CD14-positive monocyte (primary cell): Measurements from ENCODE around the gene TOX4. TPM values are rescaled to one million over a fixed set of nuclear protein-coding genes. Genes with fewer than 3 reads are reported as not detected.

Experiments used
- DNase-seq, 3 donors: peaks; one replicate each; pipeline ENCODE4 v3.0.0-alpha.2; 2011 to 2022
- H2AFZ ChIP-seq: 2 replicates; pipeline ENCODE4 v1.6.0; 2012; ENCODE audit warnings: mild to moderate bottlenecking, low read depth, low read length, inconsistent platforms; ENCODE audit not compliant: insufficient read depth, poor library complexity, severe bottlenecking
- H3K27ac ChIP-seq, 2 donors: 1 replicate in 1 of 2; 2 replicates in 1 of 2; pipeline ENCODE4 v1.5.1; 2012 to 2013; ENCODE audit warnings: low read length in 2 of 2, control low read depth in 1 of 2, inconsistent platforms in 1 of 2, low read depth in 1 of 2, mild to moderate bottlenecking in 1 of 2
- H3K27me3 ChIP-seq, 2 donors: one replicate each; pipeline versions ENCODE4 v1.6.0 to v1.6.1; 2011 to 2013; ENCODE audit warnings: low read length in 2 of 2; ENCODE audit not compliant: control insufficient read depth in 2 of 2, insufficient read depth in 2 of 2
- H3K36me3 ChIP-seq, 2 donors: replicated peaks in 1 of 2; 1 replicate in 1 of 2; 2 replicates in 1 of 2; pipeline versions ENCODE4 v1.5.1 to v1.6.1; 2012 to 2013; ENCODE audit warnings: low read length in 2 of 2, control low read depth in 1 of 2, inconsistent platforms in 1 of 2, mild to moderate bottlenecking in 1 of 2; ENCODE audit not compliant: insufficient read depth in 2 of 2, control insufficient read depth in 1 of 2
- H3K4me1 ChIP-seq, 2 donors: 1 replicate in 1 of 2; 2 replicates in 1 of 2; pipeline versions ENCODE4 v1.5.1 to v1.6.1; 2012 to 2013; ENCODE audit warnings: low read length in 2 of 2, control low read depth in 1 of 2, inconsistent platforms in 1 of 2, mild to moderate bottlenecking in 1 of 2, moderate library complexity in 1 of 2; ENCODE audit not compliant: insufficient read depth in 2 of 2, control insufficient read depth in 1 of 2
- H3K4me2 ChIP-seq: replicated peaks from 2 replicates; pipeline ENCODE3; 2012; ENCODE audit warnings: low read length, moderate library complexity, mild to moderate bottlenecking; ENCODE audit not compliant: poor library complexity, severe bottlenecking; ENCODE audit errors: extremely low read depth
- H3K4me3 ChIP-seq, 3 experiments: fragments of 200-600 bp in 1 of 3; sonication (generic) in 1 of 3; replicated peaks in 1 of 3; 1 replicate in 2 of 3; 2 replicates in 1 of 3; pipeline ENCODE4 v1.5.1; 2011 to 2013; ENCODE audit warnings: low read length in 3 of 3, mild to moderate bottlenecking in 3 of 3, control low read depth in 2 of 3, low read depth in 2 of 3, inconsistent platforms in 1 of 3, moderate library complexity in 1 of 3
- H3K79me2 ChIP-seq: 2 replicates; pipeline ENCODE4 v1.6.0; 2012; ENCODE audit warnings: mild to moderate bottlenecking, control low read depth, inconsistent platforms, low read length, moderate library complexity; ENCODE audit not compliant: insufficient read depth
- H3K9ac ChIP-seq: 2 replicates; pipeline ENCODE4 v1.6.0; 2017; ENCODE audit warnings: low read length, mild to moderate bottlenecking; ENCODE audit not compliant: insufficient read depth, poor library complexity, severe bottlenecking
- H3K9me3 ChIP-seq, 2 donors: replicated peaks in 1 of 2; 1 replicate in 1 of 2; 2 replicates in 1 of 2; pipeline versions ENCODE4 v1.5.1 to v1.6.1; 2012 to 2013; ENCODE audit warnings: low read length in 2 of 2, control low read depth in 1 of 2; ENCODE audit not compliant: control insufficient read depth in 1 of 2, insufficient read depth in 1 of 2
- H4K20me1 ChIP-seq: 2 replicates; pipeline ENCODE4 v1.6.0; 2012; ENCODE audit warnings: mild to moderate bottlenecking, low read length, control low read depth, moderate library complexity; ENCODE audit not compliant: insufficient read depth
- H3K27ac Mint-ChIP-seq, 7 donors: one replicate each; pipeline ENCODE4 v1.8.0; 2020; ENCODE audit warnings: mild to moderate bottlenecking in 7 of 7, mixed read lengths in 7 of 7, moderate library complexity in 6 of 7, inconsistent platforms in 2 of 7
- H3K27me3 Mint-ChIP-seq, 3 donors: one replicate each; pipeline ENCODE4 v1.8.0; 2021 to 2022; ENCODE audit warnings: low read depth in 3 of 3, mild to moderate bottlenecking in 3 of 3, mixed read lengths in 3 of 3, moderate library complexity in 3 of 3, inconsistent platforms in 1 of 3
- H3K36me3 Mint-ChIP-seq, 2 donors: one replicate each; pipeline ENCODE4 v1.8.0; 2020; ENCODE audit warnings: mixed read lengths in 2 of 2, inconsistent platforms in 1 of 2, mild to moderate bottlenecking in 1 of 2
- H3K4me1 Mint-ChIP-seq: one replicate; pipeline ENCODE4 v1.8.0; 2020; ENCODE audit warnings: mild to moderate bottlenecking, mixed read lengths
- H3K4me3 Mint-ChIP-seq, 2 donors: one replicate each; pipeline ENCODE4 v1.8.0; 2020; ENCODE audit warnings: mild to moderate bottlenecking in 2 of 2, mixed read lengths in 2 of 2, moderate library complexity in 1 of 2
- H3K9me3 Mint-ChIP-seq, 7 donors: one replicate each; pipeline ENCODE4 v1.8.0; 2020 to 2022; ENCODE audit warnings: mixed read lengths in 7 of 7, mild to moderate bottlenecking in 6 of 7, moderate library complexity in 6 of 7, inconsistent platforms in 2 of 7
- WGBS: methylation state at CpG from one replicate; pipeline ENCODE4 v1.1.5; 2013; ENCODE audit warnings: missing lambda C conversion rate; ENCODE audit not compliant: insufficient coverage; 5-methylcytosine and 5-hydroxymethylcytosine counted together
- intact Hi-C, 2 donors: fragments of 100-400 bp; cut with micrococcal nuclease; formaldehyde crosslinking; loops; one replicate each; pipeline versions ENCODE4 v1.15.0 to v1.15.1; 2023
- polyA plus RNA-seq, 3 donors: library from polyadenylated mRNA; depleted of rRNA in 1 of 3; unstranded in 2 of 3; stranded (reverse) in 1 of 3; fragments of 300-500 nt in 2 of 3; fragments of >200 nt in 1 of 3; fragmentation: Illumina TruSeq in 2 of 3; gene quantifications; 1 replicate in 2 of 3; 2 replicates in 1 of 3; pipeline ENCODE4 v1.2.3, GENCODE V29; 2012 to 2021
- TF ChIP-seq, protein P1 (sequence below): fragments of 200-600 bp; IDR thresholded peaks from one replicate; pipeline ENCODE4 v1.8.0; 2022; ENCODE audit warnings: antibody characterized with exemption, mild to moderate bottlenecking

TOX4 gene
- polyA plus RNA-seq, 3 donors: 28.3 to 73.1 (median 68.5) TPM

DNA sequence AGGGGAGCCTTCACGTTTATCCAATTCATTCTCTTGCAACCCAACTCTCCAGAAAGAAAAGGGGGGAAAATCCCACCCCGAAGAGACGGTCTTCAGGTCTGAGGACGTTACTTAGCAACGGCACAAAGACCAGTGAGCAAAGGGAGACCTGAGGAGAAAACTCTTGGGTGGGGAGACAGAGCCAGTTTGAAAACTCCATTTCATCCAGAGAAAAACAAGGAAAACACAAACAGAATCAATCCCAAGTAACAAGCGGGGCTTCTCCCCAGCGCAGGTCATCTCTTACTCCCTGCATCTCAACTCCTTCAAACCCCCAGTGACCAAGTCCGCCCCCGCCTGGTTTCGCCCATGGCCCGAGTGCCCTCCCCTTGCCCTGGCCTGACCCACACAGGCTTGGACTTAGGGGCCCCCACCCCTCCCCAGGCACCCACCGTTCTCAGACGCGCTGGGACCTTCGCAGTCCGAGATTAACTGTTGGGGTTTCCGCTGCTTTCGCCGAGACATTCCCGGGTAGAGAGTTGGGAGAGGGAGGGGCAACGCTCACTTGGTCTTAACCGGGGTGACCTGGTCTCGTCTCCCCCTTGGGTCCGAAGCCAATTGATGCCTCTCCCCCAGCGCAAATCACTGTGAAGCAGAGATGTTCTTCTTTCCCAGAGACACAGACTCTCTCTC is 59.6 kb downstream of the TOX4 start:
- Histone ChIP-seq H3K9ac (no peak overlapping the region), H3K4me2 (no peak overlapping the region)

DNA sequence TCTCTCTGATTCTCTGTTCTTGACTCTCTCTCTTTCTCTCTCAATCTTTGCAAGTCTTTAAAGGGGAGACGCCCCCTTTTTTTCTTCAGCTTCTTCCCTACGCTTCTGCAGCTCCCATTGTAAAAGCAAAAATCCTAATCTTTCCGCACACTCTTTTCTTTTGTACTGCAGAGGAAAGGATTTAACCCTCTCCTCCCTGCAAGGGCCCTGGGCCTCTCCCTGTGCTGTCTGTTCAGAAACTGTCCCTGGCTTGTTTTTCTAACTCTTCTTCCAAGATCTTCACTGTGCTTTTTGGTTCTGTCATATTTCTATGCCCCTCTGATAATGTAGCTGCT is 60.1 kb downstream of the TOX4 start:
- Histone ChIP-seq H3K4me2 (no peak overlapping the region), H3K4me1 (no peaks in the 10 kb centered on the region), H3K27ac (no peak overlapping the region), H4K20me1 (no peaks in the 10 kb centered on the region), H3K9ac (no peak overlapping the region), H3K9me3 (peaks cover 0 to 18% of the 10 kb centered on the region in 2 donors), H3K36me3 (no peaks in the 10 kb centered on the region), H3K27me3 (peaks cover 63 to 64% of the 10 kb centered on the region in 2 donors), H3K79me2 (no peaks in the 10 kb centered on the region), H3K4me3 (no peak overlapping the region), H2AFZ (peak overlapping the region; percentile 12)
- WGBS: 63% methylated on average over 1 of the region's 3 CpGs
- no peak for DNase-seq
- intact Hi-C loops: no loop called here
- no peak overlapping the region for H3K27ac Mint-ChIP-seq
- peaks cover 0 to 7% (median 0%) of the 10 kb centered on the region in 7 donors for H3K9me3 Mint-ChIP-seq
- peaks cover 40 to 63% (median 43%) of the 10 kb centered on the region in 3 donors for H3K27me3 Mint-ChIP-seq
- H3K4me1 Mint-ChIP-seq: peaks cover 14% of the 10 kb centered on the region
- H3K4me3 Mint-ChIP-seq: peak overlapping the region in 1 of 2 donors; percentile 65
- no peaks in the 10 kb centered on the region for H3K36me3 Mint-ChIP-seq
- TF ChIP-seq, protein P1, sequence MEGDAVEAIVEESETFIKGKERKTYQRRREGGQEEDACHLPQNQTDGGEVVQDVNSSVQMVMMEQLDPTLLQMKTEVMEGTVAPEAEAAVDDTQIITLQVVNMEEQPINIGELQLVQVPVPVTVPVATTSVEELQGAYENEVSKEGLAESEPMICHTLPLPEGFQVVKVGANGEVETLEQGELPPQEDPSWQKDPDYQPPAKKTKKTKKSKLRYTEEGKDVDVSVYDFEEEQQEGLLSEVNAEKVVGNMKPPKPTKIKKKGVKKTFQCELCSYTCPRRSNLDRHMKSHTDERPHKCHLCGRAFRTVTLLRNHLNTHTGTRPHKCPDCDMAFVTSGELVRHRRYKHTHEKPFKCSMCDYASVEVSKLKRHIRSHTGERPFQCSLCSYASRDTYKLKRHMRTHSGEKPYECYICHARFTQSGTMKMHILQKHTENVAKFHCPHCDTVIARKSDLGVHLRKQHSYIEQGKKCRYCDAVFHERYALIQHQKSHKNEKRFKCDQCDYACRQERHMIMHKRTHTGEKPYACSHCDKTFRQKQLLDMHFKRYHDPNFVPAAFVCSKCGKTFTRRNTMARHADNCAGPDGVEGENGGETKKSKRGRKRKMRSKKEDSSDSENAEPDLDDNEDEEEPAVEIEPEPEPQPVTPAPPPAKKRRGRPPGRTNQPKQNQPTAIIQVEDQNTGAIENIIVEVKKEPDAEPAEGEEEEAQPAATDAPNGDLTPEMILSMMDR: no peak

More for the DNA sequence above, 59.6 kb downstream of the TOX4 start:
- Mint-ChIP-seq H3K27ac (no peak overlapping the region), H3K9me3 (peaks cover 0 to 7% (median 0%) of the 10 kb centered on the region in 7 donors), H3K4me1 (peaks cover 14% of the 10 kb centered on the region), H3K27me3 (peaks cover 40 to 63% (median 43%) of the 10 kb centered on the region in 3 donors), H3K36me3 (no peaks in the 10 kb centered on the region), H3K4me3 (peak overlapping the region in 1 of 2 donors; percentile 65)
- no peak for DNase-seq
- peaks cover 0 to 18% of the 10 kb centered on the region in 2 donors for H3K9me3 ChIP-seq
- no peaks in the 10 kb centered on the region for H4K20me1 ChIP-seq
- WGBS: 8% methylated on average over 14 of the region's 25 CpGs
- intact Hi-C loops: no loop called here
- no peaks in the 10 kb centered on the region for H3K36me3 ChIP-seq
- H3K27ac ChIP-seq: no peak overlapping the region
- H3K4me3 ChIP-seq: no peak overlapping the region
- H3K27me3 ChIP-seq: peaks cover 63 to 64% of the 10 kb centered on the region in 2 donors
- H2AFZ ChIP-seq: peak overlapping the region; percentile 12
- no peaks in the 10 kb centered on the region for H3K79me2 ChIP-seq
- H3K4me1 ChIP-seq: no peaks in the 10 kb centered on the region
- TF ChIP-seq, protein P1: no peak
